ENCODE data around the gene SNTG2.
"Not testable (repeated sequence)": the region's sequence is repeated elsewhere in the genome, so short reads cannot be mapped to it uniquely, and the experiment has no call there.

The SNTG2 gene

GRCh38 chr2:1373830-1374229 lies 423.2 kb downstream of the SNTG2 start:
- no peak for TF ChIP-seq CTCF (IDR thresholded peaks at IDR 0.05; ENCODE audit: control insufficient read depth, extremely low read depth, insufficient read depth)

GRCh38 chr2:1374287-1374686 lies 423.6 kb downstream of the SNTG2 start:
- H3K4me3 ChIP-seq (ENCODE audit: low read depth, low read length) = no peak overlapping the region
- no peak for TF ChIP-seq CTCF (IDR thresholded peaks at IDR 0.05; ENCODE audit: control insufficient read depth, extremely low read depth, insufficient read depth)
- no peak for DNase-seq (ENCODE audit: low read depth)

More at GRCh38 chr2:1373830-1374229, 423.2 kb downstream of the SNTG2 start:
- no peak overlapping the region for H3K4me3 ChIP-seq (ENCODE audit: low read depth, low read length)
- no peak for DNase-seq (ENCODE audit: low read depth)

GRCh38 chr2:1375794-1376193 lies 425.1 kb downstream of the SNTG2 start:
- H3K4me3 ChIP-seq (ENCODE audit: low read depth, low read length) = no peak overlapping the region
- TF ChIP-seq CTCF (IDR thresholded peaks at IDR 0.05; ENCODE audit: control insufficient read depth, extremely low read depth, insufficient read depth) = no peak
- DNase-seq (ENCODE audit: low read depth) = no peak

GRCh38 chr2:1377473-1377872 lies 426.8 kb downstream of the SNTG2 start:
- DNase-seq (ENCODE audit: low read depth) = no peak
- no peak for TF ChIP-seq CTCF (IDR thresholded peaks at IDR 0.05; ENCODE audit: control insufficient read depth, extremely low read depth, insufficient read depth)
- H3K4me3 ChIP-seq (ENCODE audit: low read depth, low read length) = no peak overlapping the region

GRCh38 chr2:1378456-1379150 lies 428.0 kb downstream of the SNTG2 start:
- no peak overlapping the region for H3K4me3 ChIP-seq (ENCODE audit: low read depth, low read length)
- TF ChIP-seq CTCF (IDR thresholded peaks at IDR 0.05; ENCODE audit: control insufficient read depth, extremely low read depth, insufficient read depth) = no peak
- DNase-seq (ENCODE audit: low read depth) = no peak

GRCh38 chr2:1381644-1382043 lies 431.0 kb downstream of the SNTG2 start:
- no peak for TF ChIP-seq CTCF (IDR thresholded peaks at IDR 0.05; ENCODE audit: control insufficient read depth, extremely low read depth, insufficient read depth)
- H3K4me3 ChIP-seq (ENCODE audit: low read depth, low read length) = no peak overlapping the region
- DNase-seq (ENCODE audit: low read depth) = no peak

GRCh38 chr2:1387954-1388725 lies 437.5 kb downstream of the SNTG2 start:
- not testable (repeated sequence) for DNase-seq (ENCODE audit: low read depth); H3K4me3 ChIP-seq (ENCODE audit: low read depth, low read length)

- H3K4me3 ChIP-seq (ENCODE audit: low read depth, low read length); DNase-seq (ENCODE audit: low read depth): not testable (repeated sequence)
These were observed 439.5 kb downstream of the SNTG2 start for GRCh38 chr2:1390118-1390517.

Data from LNCaP clone FGC (cell line).